K562 (cell line): ENCODE measurements around the gene PSMC3IP. TPM values are rescaled to one million over a fixed set of nuclear protein-coding genes. Genes with fewer than 3 reads are reported as not detected.

Source experiments
- ATF1 ChIP-seq, 2 experiments: fragments of 450-650 bp in 1 of 2; IDR thresholded peaks; 2 replicates each; pipeline ENCODE4 v1.6.1; 2016; ENCODE audit warnings: missing compliant biosample characterization in 1 of 2, missing genetic modification characterization in 1 of 2
- ATF6 ChIP-seq: sonication (generic); formaldehyde crosslinking; IDR thresholded peaks from 2 replicates; pipeline ENCODE4 v1.4.0; 2020; ENCODE audit warnings: mild to moderate bottlenecking, missing genetic modification reagents
- ELF2 ChIP-seq: fragments of 250-450 bp; sonication (Bioruptor Pico); IDR thresholded peaks from 2 replicates; pipeline ENCODE4 v1.5.0; 2021; ENCODE audit warnings: mild to moderate bottlenecking
- EP400 ChIP-seq: fragments of 450-650 bp; IDR thresholded peaks from 2 replicates; pipeline ENCODE4 v1.6.1; 2017; ENCODE audit warnings: antibody characterized with exemption, mild to moderate bottlenecking, moderate library complexity
- GATAD2A ChIP-seq: fragments of 450-650 bp; IDR thresholded peaks from 2 replicates; pipeline ENCODE4 v1.6.1; 2017
- HDAC1 ChIP-seq, 2 experiments: fragments of 450-650 bp; IDR thresholded peaks; 2 replicates each; pipeline ENCODE4 v1.6.1; 2016 to 2017; ENCODE audit warnings: inconsistent platforms in 1 of 2, mild to moderate bottlenecking in 1 of 2, moderate library complexity in 1 of 2
- HDGF ChIP-seq: fragments of 450-650 bp; IDR thresholded peaks from 2 replicates; pipeline ENCODE4 v1.6.1; 2016
- L3MBTL2 ChIP-seq: fragments of 450-650 bp; IDR thresholded peaks from 2 replicates; pipeline ENCODE4 v1.6.1; 2016; ENCODE audit warnings: mild to moderate bottlenecking, moderate library complexity
- MAX ChIP-seq: sonication (generic); formaldehyde crosslinking; IDR thresholded peaks from 2 replicates; pipeline ENCODE4 v1.9.0; 2022; ENCODE audit warnings: mild to moderate bottlenecking, missing genetic modification reagents
- MAZ ChIP-seq, 2 experiments: fragments of 450-650 bp in 1 of 2; sonication (generic) in 1 of 2; formaldehyde crosslinking; IDR thresholded peaks in 1 of 2; conservative IDR thresholded peaks in 1 of 2; 2 replicates each; pipeline versions ENCODE4 v1.4.0 to v1.5.0; 2020; ENCODE audit warnings: mild to moderate bottlenecking in 1 of 2, missing genetic modification reagents in 1 of 2
- NEUROD1 ChIP-seq: fragments of 150-350 bp; IDR thresholded peaks from 2 replicates; pipeline ENCODE4 v1.6.1; 2014; ENCODE audit warnings: borderline replicate concordance, low read length, low read depth; ENCODE audit not compliant: partially characterized antibody
- NR2C1 ChIP-seq, 2 experiments: fragments of 450-650 bp; IDR thresholded peaks; 2 replicates each; pipeline ENCODE4 v1.6.1; 2017; ENCODE audit warnings: mild to moderate bottlenecking in 2 of 2, antibody characterized with exemption in 1 of 2, inconsistent platforms in 1 of 2, missing compliant biosample characterization in 1 of 2, missing genetic modification characterization in 1 of 2
- POLR2B ChIP-seq: fragments of 450-650 bp; IDR thresholded peaks from 2 replicates; pipeline ENCODE4 v1.6.1; 2018; ENCODE audit warnings: low read depth; ENCODE audit not compliant: partially characterized antibody
- SOX6 ChIP-seq: fragments of 450-650 bp; IDR thresholded peaks from 2 replicates; pipeline ENCODE4 v1.6.1; 2014; ENCODE audit warnings: mild to moderate bottlenecking
- TBP ChIP-seq: optimal IDR thresholded peaks from 2 replicates; pipeline ENCODE3; 2011; ENCODE audit warnings: low read depth, low read length, improper control_type of control experiment
- TFE3 ChIP-seq: fragments of 450-650 bp; formaldehyde crosslinking; IDR thresholded peaks from 2 replicates; pipeline ENCODE4 v1.4.0; 2020; ENCODE audit warnings: mild to moderate bottlenecking, mixed read lengths
- THAP12 ChIP-seq: fragments of 250-450 bp; sonication (Bioruptor Pico); IDR thresholded peaks from 2 replicates; pipeline ENCODE4 v1.9.0; 2021; ENCODE audit warnings: mild to moderate bottlenecking, inconsistent platforms
- USF1 ChIP-seq: sonication (generic); formaldehyde crosslinking; IDR thresholded peaks from 2 replicates; pipeline ENCODE4 v1.9.0; 2022; ENCODE audit warnings: mild to moderate bottlenecking, missing genetic modification reagents
- ZBTB7A ChIP-seq: IDR thresholded peaks from 2 replicates; pipeline ENCODE4 v1.6.1; 2011; ENCODE audit warnings: low read depth, mild to moderate bottlenecking, low read length, moderate library complexity, borderline replicate concordance; ENCODE audit not compliant: control insufficient read depth
- ZNF431 ChIP-seq: sonication (generic); formaldehyde crosslinking; IDR thresholded peaks from 2 replicates; pipeline ENCODE4 v1.8.0; 2022; ENCODE audit warnings: mild to moderate bottlenecking, missing genetic modification reagents
- polyA plus RNA-seq, 8 experiments: library from polyadenylated mRNA; depleted of rRNA in 4 of 8; stranded (reverse) in 5 of 8; unstranded in 3 of 8; fragments of >200 nt; fragmentation: Nextera tagmentation in 2 of 8; fragmentation: Illumina TruSeq in 1 of 8; extraction: Ambion mirVana in 2 of 8; extraction: Trizol in 1 of 8; gene quantifications; 2 replicates each; pipeline versions ENCODE4 v1.2.1 to v1.2.3, GENCODE V29; 2011 to 2014; ENCODE audit warnings: inconsistent platforms in 1 of 8, missing spikeins in 1 of 8
- total RNA-seq, 7 experiments: library from RNA; depleted of rRNA in 6 of 7; stranded (reverse); fragments of >200 nt in 6 of 7; fragmentation: Illumina TruSeq in 2 of 7; extraction: Trizol in 2 of 7; gene quantifications; 2 replicates each; pipeline versions ENCODE4 v1.2.1 to v1.2.3, GENCODE V29; 2011 to 2021; ENCODE audit warnings: low replicate concordance in 1 of 7

The PSMC3IP gene
- total and polyA plus RNA-seq, 9 of the 15 experiments (the other 6 are each of a cell fraction or from before 2014, with no cell fraction given) = 13.8 to 65.6 (median 32.8) TPM

- peak in 1 of 2 experiments; percentile 62; a peak in 2 of 4 replicates for TF ChIP-seq HDAC1 (IDR thresholded peaks at IDR 0.05)
- TF ChIP-seq NR2C1 (IDR thresholded peaks at IDR 0.05) = peak; percentile 78
- TF ChIP-seq NR2C1 (tag; IDR thresholded peaks at IDR 0.05) = peak; percentile 73
- peak; percentile 63 for TF ChIP-seq POLR2B
- TF ChIP-seq L3MBTL2 = peak; percentile 66
- TF ChIP-seq GATAD2A = peak; percentile 65; the same call in 1 of the 2 replicates
- TF ChIP-seq SOX6 = no peak
- peak; percentile 66; the same call in 1 of the 2 replicates for TF ChIP-seq EP400
- peak; percentile 66 to 92 for TF ChIP-seq MAZ (CRISPR knock-in tag; conservative IDR thresholded peaks at IDR 0.05 in 1 of 2, IDR thresholded peaks at IDR 0.05 in 1 of 2)
- 0 out of 2 replicates have a peak, but pooled peaks have one; percentile 47 for TF ChIP-seq ZNF431
- TF ChIP-seq ATF6 (CRISPR knock-in tag) = 0 out of 2 replicates have a peak, but pooled peaks have one; percentile 71
- TF ChIP-seq TBP = peak; percentile 51
- TF ChIP-seq ZBTB7A = peak; percentile 81; the same call in 1 of the 2 replicates
- TF ChIP-seq MAX = 0 out of 2 replicates have a peak, but pooled peaks have one; percentile 12
- peak; percentile 61; the same call in 1 of the 2 replicates for TF ChIP-seq THAP12 (CRISPR knock-in tag)
- TF ChIP-seq NEUROD1 = peak; percentile 47
- TF ChIP-seq ATF1 (CRISPR knock-in tag; IDR thresholded peaks at IDR 0.05) = peak; percentile 75
- TF ChIP-seq ATF1 (tag; IDR thresholded peaks at IDR 0.05) = peak; percentile 94
- TF ChIP-seq HDGF = no peak
- peak; percentile 83 for TF ChIP-seq ELF2 (CRISPR knock-in tag)
- TF ChIP-seq USF1 (CRISPR knock-in tag) = no peak
- no peak for TF ChIP-seq TFE3 (CRISPR knock-in tag)
These were observed 23.0 kb downstream of the PSMC3IP start (continued) for GRCh38 chr17:42554250-42555121.
